Measurements from ENCODE around the gene TMPRSS4. TPM values are rescaled to one million over a fixed set of nuclear protein-coding genes. Genes with fewer than 3 reads are reported as not detected.

Gene TMPRSS4
- total RNA-seq, 4 donors from 2014 or later = not detected

- no peak overlapping the region for H3K4me3 ChIP-seq
- no peak for DNase-seq (ENCODE audit: low spot score in 2 of 2)
- H3K4me1 ChIP-seq = no peaks in the 10 kb centered on the region
- no peaks in the 10 kb centered on the region for H3K36me3 ChIP-seq
- H3K27ac ChIP-seq = no peak overlapping the region
- 81 to 84% methylated on average over 10 of the region's 10 CpGs for WGBS, 2 donors
- no peaks in the 10 kb centered on the region for H3K9me3 ChIP-seq
- TF ChIP-seq CTCF (IDR thresholded peaks at IDR 0.05) (no peak), EP300 (IDR thresholded peaks at IDR 0.05) (no peak), POLR2A (IDR thresholded peaks at IDR 0.05) (no peak)
- H3K27me3 ChIP-seq = no peaks in the 10 kb centered on the region
Observed at GRCh38 chr11:118099838-118100556, 23.1 kb downstream of the TMPRSS4 start.

- Histone ChIP-seq H3K36me3 (no peaks in the 10 kb centered on the region), H3K27me3 (no peaks in the 10 kb centered on the region), H3K9me3 (no peaks in the 10 kb centered on the region), H3K27ac (no peak overlapping the region), H3K4me3 (no peak overlapping the region), H3K4me1 (no peaks in the 10 kb centered on the region)
- no peak for DNase-seq (ENCODE audit: low spot score in 2 of 2)
- TF ChIP-seq EP300 (IDR thresholded peaks at IDR 0.05) = no peak
- TF ChIP-seq POLR2A (IDR thresholded peaks at IDR 0.05) = no peak
- no peak for TF ChIP-seq CTCF (IDR thresholded peaks at IDR 0.05)
- WGBS, 2 donors = 56 to 62% methylated on average over 3 of the region's 3 CpGs
Observed at GRCh38 chr11:118100691-118101232, 23.9 kb downstream of the TMPRSS4 start.

- TF ChIP-seq EP300 (IDR thresholded peaks at IDR 0.05) (no peak), POLR2A (IDR thresholded peaks at IDR 0.05) (no peak), CTCF (IDR thresholded peaks at IDR 0.05) (no peak)
- WGBS, 2 donors = 67 to 68% methylated on average over 13 of the region's 13 CpGs
- Histone ChIP-seq H3K27ac (no peak overlapping the region), H3K4me1 (no peaks in the 10 kb centered on the region), H3K4me3 (no peak overlapping the region), H3K36me3 (no peaks in the 10 kb centered on the region), H3K9me3 (no peaks in the 10 kb centered on the region), H3K27me3 (no peaks in the 10 kb centered on the region)
- DNase-seq (ENCODE audit: low spot score in 2 of 2) = no peak
Observed at GRCh38 chr11:118102721-118103261, 25.9 kb downstream of the TMPRSS4 start.

- no peaks in the 10 kb centered on the region for H3K27me3 ChIP-seq
- H3K27ac ChIP-seq = no peak overlapping the region
- no peaks in the 10 kb centered on the region for H3K4me1 ChIP-seq
- no peak for DNase-seq (ENCODE audit: low spot score in 2 of 2)
- 94 to 95% methylated on average over 6 of the region's 6 CpGs for WGBS, 2 donors
- H3K4me3 ChIP-seq = no peak overlapping the region
- no peak for TF ChIP-seq CTCF (IDR thresholded peaks at IDR 0.05)
- no peak for TF ChIP-seq EP300 (IDR thresholded peaks at IDR 0.05)
- TF ChIP-seq POLR2A (IDR thresholded peaks at IDR 0.05) = no peak
- no peaks in the 10 kb centered on the region for H3K36me3 ChIP-seq
- no peaks in the 10 kb centered on the region for H3K9me3 ChIP-seq
Observed at GRCh38 chr11:118104491-118104890, 27.6 kb downstream of the TMPRSS4 start.

- no peaks in the 10 kb centered on the region for H3K27me3 ChIP-seq
- no peaks in the 10 kb centered on the region for H3K36me3 ChIP-seq
- 55 to 63% methylated on average over 4 of the region's 4 CpGs for WGBS, 2 donors
- no peaks in the 10 kb centered on the region for H3K4me1 ChIP-seq
- no peaks in the 10 kb centered on the region for H3K9me3 ChIP-seq
- no peak overlapping the region for H3K4me3 ChIP-seq
- no peak for DNase-seq (ENCODE audit: low spot score in 2 of 2)
- no peak overlapping the region for H3K27ac ChIP-seq
- TF ChIP-seq CTCF (IDR thresholded peaks at IDR 0.05) (no peak), EP300 (IDR thresholded peaks at IDR 0.05) (no peak), POLR2A (IDR thresholded peaks at IDR 0.05) (no peak)
Observed at GRCh38 chr11:118105657-118106305, 28.9 kb downstream of the TMPRSS4 start.
